ENCODE measurements around the gene HNRNPA2B1. TPM values are rescaled to one million over a fixed set of nuclear protein-coding genes. Genes with fewer than 3 reads are reported as not detected.
"Not testable (repeated sequence)": the region's sequence is repeated elsewhere in the genome, so short reads cannot be mapped to it uniquely, and the experiment has no call there.

The HNRNPA2B1 gene
- total RNA-seq, 1 experiment from 2014 or later = 1,137 TPM

- Histone ChIP-seq H3K27me3 (ENCODE audit: insufficient read depth, low read length) (no peaks in the 10 kb centered on the region), H3T11ph (ENCODE audit: low read length) (no peak overlapping the region), H3K79me1 (ENCODE audit: insufficient read depth, low read depth, low read length, poor library complexity, severe bottlenecking) (no peaks in the 10 kb centered on the region), H3K23me2 (ENCODE audit: insufficient read length, low read depth, low read length, poor library complexity, severe bottlenecking) (no peaks in the 10 kb centered on the region), H3K23ac (ENCODE audit: insufficient read length, low read depth, low read length) (no peak overlapping the region), H2AFZ (ENCODE audit: low read length) (no peak overlapping the region), H3K4ac (ENCODE audit: low read depth, low read length) (no peak overlapping the region), H3K4me2 (ENCODE audit: insufficient read depth, insufficient read length, low read length) (no peak overlapping the region), H3K9ac (ENCODE audit: extremely low read depth, insufficient read length, low read length) (no peak overlapping the region), H4K8ac (replicated peaks; ENCODE audit: insufficient read length, low read depth, low read length) (no peak overlapping the region), H2BK20ac (ENCODE audit: low read depth, low read length, poor library complexity, severe bottlenecking) (no peak overlapping the region), H3K56ac (ENCODE audit: insufficient read length, low read depth, low read length) (no peak overlapping the region), H2AK5ac (ENCODE audit: insufficient read length, low read length) (no peak overlapping the region), H2BK12ac (ENCODE audit: insufficient read length, low read depth, low read length) (no peak overlapping the region), H3K9me3 (ENCODE audit: control insufficient read depth, low read depth, low read length) (no peaks in the 10 kb centered on the region), H2BK120ac (ENCODE audit: low read depth, low read length, poor library complexity, severe bottlenecking) (no peak overlapping the region), H4K20me1 (ENCODE audit: control insufficient read depth, insufficient read depth, insufficient read length) (no peaks in the 10 kb centered on the region), H4K5ac (ENCODE audit: insufficient read length, low read depth, low read length) (no peak overlapping the region), H3K18ac (ENCODE audit: insufficient read length, low read depth, low read length) (no peak overlapping the region), H4K91ac (ENCODE audit: insufficient read length, low read depth, low read length) (no peak overlapping the region), H3K27ac (ENCODE audit: insufficient read length, low read depth, low read length) (no peak overlapping the region), H2BK5ac (ENCODE audit: insufficient read length, low read length) (no peak overlapping the region), H3K4me1 (ENCODE audit: insufficient read depth, low read length) (no peaks in the 10 kb centered on the region; the same call in 1 of the 2 replicates), H3K14ac (ENCODE audit: insufficient read depth, low read length) (no peak overlapping the region), H3K79me2 (ENCODE audit: insufficient read depth, low read length) (peaks cover 9% of the 10 kb centered on the region; the same call in 1 of the 2 replicates), H2BK15ac (ENCODE audit: low read depth, low read length) (no peak overlapping the region)
- no peak for TF ChIP-seq CTCF (conservative IDR thresholded peaks at IDR 0.05)
- Mint-ChIP-seq H3K4me3 (no peak overlapping the region), H3K27me3 (ENCODE audit: low read depth) (0 out of 2 replicates have a peak, but pooled peaks cover 1% of the 10 kb centered on the region), H3K36me3 (ENCODE audit: insufficient read depth in 1 of 3, low read depth in 3 of 3) (peaks cover 36 to 60% (median 44%) of the 10 kb centered on the region in 3 experiments), H3K4me1 (peaks cover 3 to 9% of the 10 kb centered on the region in 2 experiments; a peak in 3 of 4 replicates), H3K9me3 (peaks cover 10 to 29% of the 10 kb centered on the region in 2 experiments), H3K27ac (peak overlapping the region in 1 of 3 experiments; percentile 32; a peak in 1 of 7 replicates)
- no CpG with 5 or more reads among the region's 7 CpGs for WGBS (ENCODE audit: extremely low coverage, insufficient read length, low lambda C conversion rate)
- DNase-seq = no peak
These were observed 22.1 kb downstream of the HNRNPA2B1 start for GRCh38 chr7:26178272-26178960.

- H3K23me2 ChIP-seq (ENCODE audit: insufficient read length, low read depth, low read length, poor library complexity, severe bottlenecking); H3K56ac ChIP-seq (ENCODE audit: insufficient read length, low read depth, low read length); H3K9ac ChIP-seq (ENCODE audit: extremely low read depth, insufficient read length, low read length); H3K23ac ChIP-seq (ENCODE audit: insufficient read length, low read depth, low read length); H3K9me3 ChIP-seq (ENCODE audit: control insufficient read depth, low read depth, low read length); H3K4me1 ChIP-seq (ENCODE audit: insufficient read depth, low read length); H2BK20ac ChIP-seq (ENCODE audit: low read depth, low read length, poor library complexity, severe bottlenecking); H3T11ph ChIP-seq (ENCODE audit: low read length); H2BK15ac ChIP-seq (ENCODE audit: low read depth, low read length); H3K4ac ChIP-seq (ENCODE audit: low read depth, low read length); H2AK5ac ChIP-seq (ENCODE audit: insufficient read length, low read length); H3K4me2 ChIP-seq (ENCODE audit: insufficient read depth, insufficient read length, low read length); H4K91ac ChIP-seq (ENCODE audit: insufficient read length, low read depth, low read length); H3K27me3 Mint-ChIP-seq (ENCODE audit: low read depth); H2BK5ac ChIP-seq (ENCODE audit: insufficient read length, low read length); H3K27me3 ChIP-seq (ENCODE audit: insufficient read depth, low read length); H3K79me1 ChIP-seq (ENCODE audit: insufficient read depth, low read depth, low read length, poor library complexity, severe bottlenecking); H3K14ac ChIP-seq (ENCODE audit: insufficient read depth, low read length); H3K27ac ChIP-seq (ENCODE audit: insufficient read length, low read depth, low read length); H4K5ac ChIP-seq (ENCODE audit: insufficient read length, low read depth, low read length); H4K20me1 ChIP-seq (ENCODE audit: control insufficient read depth, insufficient read depth, insufficient read length); DNase-seq; H2BK12ac ChIP-seq (ENCODE audit: insufficient read length, low read depth, low read length); H2AFZ ChIP-seq (ENCODE audit: low read length); H3K18ac ChIP-seq (ENCODE audit: insufficient read length, low read depth, low read length); H2BK120ac ChIP-seq (ENCODE audit: low read depth, low read length, poor library complexity, severe bottlenecking); H3K4me1 Mint-ChIP-seq; H4K8ac ChIP-seq (replicated peaks; ENCODE audit: insufficient read length, low read depth, low read length): not testable (repeated sequence)
- WGBS (ENCODE audit: extremely low coverage, insufficient read length, low lambda C conversion rate) = no CpG with 5 or more reads among the region's 20 CpGs
- peaks cover 42 to 71% (median 46%) of the 10 kb centered on the region in 3 experiments for H3K36me3 Mint-ChIP-seq (ENCODE audit: insufficient read depth in 1 of 3, low read depth in 3 of 3)
- peak overlapping the region in 1 of 2 experiments; percentile 16; a peak in 1 of 5 replicates for H3K4me3 Mint-ChIP-seq
- H3K27ac Mint-ChIP-seq = 0 out of 7 replicates have a peak overlapping the region, but pooled peaks of 1 of the 3 experiments have one; percentile 37
- peaks cover 10 to 38% of the 10 kb centered on the region in 2 experiments for H3K9me3 Mint-ChIP-seq
- H3K79me2 ChIP-seq (ENCODE audit: insufficient read depth, low read length) = peaks cover 11% of the 10 kb centered on the region; the same call in 1 of the 2 replicates
These were observed 23.3 kb downstream of the HNRNPA2B1 start for GRCh38 chr7:26177269-26177668.
